HFFc6 (cell line): ENCODE data around the gene HMGXB4. TPM values are rescaled to one million over a fixed set of nuclear protein-coding genes. Genes with fewer than 3 reads are reported as not detected.

Experiments
- DNase-seq: peaks from one replicate; pipeline ENCODE4 v3.0.0-alpha.2; 2018
- H3K27ac Mint-ChIP-seq: 2 replicates; pipeline ENCODE4 v1.8.0; 2020; ENCODE audit warnings: mild to moderate bottlenecking, mixed read lengths
- H3K27me3 Mint-ChIP-seq: 2 replicates; pipeline ENCODE4 v1.8.0; 2021; ENCODE audit warnings: mild to moderate bottlenecking, moderate library complexity, mixed read lengths; ENCODE audit not compliant: insufficient read depth
- H3K36me3 Mint-ChIP-seq: 2 replicates; pipeline ENCODE4 v1.8.0; 2021; ENCODE audit warnings: low read depth, mixed read lengths
- H3K4me1 Mint-ChIP-seq: 2 replicates; pipeline ENCODE4 v1.8.0; 2020; ENCODE audit warnings: low read depth, mixed read lengths
- H3K4me3 Mint-ChIP-seq: 2 replicates; pipeline ENCODE4 v1.8.0; 2020; ENCODE audit warnings: mild to moderate bottlenecking, moderate library complexity, mixed read lengths
- H3K9me3 Mint-ChIP-seq: 2 replicates; pipeline ENCODE4 v1.8.0; 2020; ENCODE audit warnings: mild to moderate bottlenecking, mixed read lengths
- CTCF ChIP-seq: fragments of 200-600 bp; sonication (generic); IDR thresholded peaks from 2 replicates; pipeline ENCODE4 v1.5.0; 2021; ENCODE audit warnings: antibody characterized with exemption, mild to moderate bottlenecking
- total RNA-seq, 6 experiments: library from RNA; stranded (reverse); fragmentation: NEBNext Ultra II Directional; extraction: Animal tissue kit (Norgen Biotek cat#: 25700); gene quantifications; 2 replicates in 1 of 6; 3 replicates in 5 of 6; pipeline ENCODE4 v1.2.3, GENCODE V29; 2021

The HMGXB4 gene
- total RNA-seq, 6 experiments from 2014 or later: 20.2 to 26.0 (median 24.4) TPM

- Mint-ChIP-seq H3K4me1 (no peaks in the 10 kb centered on the region), H3K27me3 (peaks cover 1% of the 10 kb centered on the region; the same call in 1 of the 2 replicates), H3K4me3 (no peak overlapping the region), H3K36me3 (peaks cover 13% of the 10 kb centered on the region), H3K9me3 (no peaks in the 10 kb centered on the region), H3K27ac (no peak overlapping the region)
- DNase-seq: no peak
- TF ChIP-seq CTCF: no peak
These were observed 65.6 kb downstream of the HMGXB4 start for GRCh38 chr22:35322893-35323292.

GRCh38 chr22:35323305-35323704, 66.0 kb downstream of the HMGXB4 start:
- Mint-ChIP-seq H3K36me3 (peaks cover 17% of the 10 kb centered on the region), H3K27ac (no peak overlapping the region), H3K9me3 (no peaks in the 10 kb centered on the region), H3K27me3 (peaks cover 1% of the 10 kb centered on the region; the same call in 1 of the 2 replicates), H3K4me1 (no peaks in the 10 kb centered on the region), H3K4me3 (no peak overlapping the region)
- no peak for DNase-seq
- no peak for TF ChIP-seq CTCF

GRCh38 chr22:35324067-35324466, 66.8 kb downstream of the HMGXB4 start:
- H3K27me3 Mint-ChIP-seq: peaks cover 1% of the 10 kb centered on the region; the same call in 1 of the 2 replicates
- no peaks in the 10 kb centered on the region for H3K9me3 Mint-ChIP-seq
- no peaks in the 10 kb centered on the region for H3K4me1 Mint-ChIP-seq
- no peak for DNase-seq
- H3K36me3 Mint-ChIP-seq: peaks cover 19% of the 10 kb centered on the region
- no peak for TF ChIP-seq CTCF
- no peak overlapping the region for H3K4me3 Mint-ChIP-seq
- H3K27ac Mint-ChIP-seq: no peak overlapping the region

GRCh38 chr22:35324762-35325161, 67.5 kb downstream of the HMGXB4 start:
- H3K27me3 Mint-ChIP-seq: peaks cover 1% of the 10 kb centered on the region; the same call in 1 of the 2 replicates

GRCh38 chr22:35325209-35325608, 67.9 kb downstream of the HMGXB4 start:
- Mint-ChIP-seq H3K4me1 (peaks cover 3% of the 10 kb centered on the region), H3K36me3 (peaks cover 27% of the 10 kb centered on the region), H3K27me3 (peaks cover 1% of the 10 kb centered on the region; the same call in 1 of the 2 replicates), H3K4me3 (no peak overlapping the region), H3K27ac (no peak overlapping the region), H3K9me3 (no peaks in the 10 kb centered on the region)
- DNase-seq: no peak
- TF ChIP-seq CTCF: no peak

More at GRCh38 chr22:35324762-35325161, 67.5 kb downstream of the HMGXB4 start:
- Mint-ChIP-seq H3K4me1 (no peaks in the 10 kb centered on the region), H3K9me3 (no peaks in the 10 kb centered on the region), H3K27ac (no peak overlapping the region), H3K36me3 (peaks cover 23% of the 10 kb centered on the region), H3K4me3 (no peak overlapping the region)
- TF ChIP-seq CTCF: no peak
- DNase-seq: no peak
